Kidney capillary endothelial cell (primary cell): ENCODE data around the gene SP100.

ENCODE experiments used
- DNase-seq: peaks from one replicate; pipeline ENCODE4 v3.0.0-alpha.2; 2018; ENCODE audit warnings: low spot score

SP100 gene

DNA sequence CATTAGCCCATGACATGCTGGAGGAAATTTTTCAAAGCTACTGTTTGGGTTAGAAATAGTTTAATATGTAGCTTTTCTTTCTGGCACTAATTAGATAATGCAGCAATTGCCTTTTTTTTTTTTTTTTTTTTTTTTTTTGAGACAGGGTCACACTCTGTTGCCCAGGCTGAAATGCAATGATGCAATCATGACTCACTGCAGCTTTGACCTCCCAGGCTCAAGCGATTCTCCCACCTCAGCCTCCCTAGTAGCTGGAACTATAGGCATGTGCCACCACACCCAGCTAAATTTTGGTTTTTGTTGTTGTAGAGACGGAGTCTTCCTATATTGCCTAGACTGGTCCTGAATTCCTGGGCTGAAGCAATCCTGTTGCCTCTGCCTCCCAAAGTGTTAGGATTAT, 136.2 kb downstream of the SP100 start:
- no peak for DNase-seq

GRCh38 chr2:230557065-230557464, 141.1 kb downstream of the SP100 start:
- DNase-seq, result no peak

DNA sequence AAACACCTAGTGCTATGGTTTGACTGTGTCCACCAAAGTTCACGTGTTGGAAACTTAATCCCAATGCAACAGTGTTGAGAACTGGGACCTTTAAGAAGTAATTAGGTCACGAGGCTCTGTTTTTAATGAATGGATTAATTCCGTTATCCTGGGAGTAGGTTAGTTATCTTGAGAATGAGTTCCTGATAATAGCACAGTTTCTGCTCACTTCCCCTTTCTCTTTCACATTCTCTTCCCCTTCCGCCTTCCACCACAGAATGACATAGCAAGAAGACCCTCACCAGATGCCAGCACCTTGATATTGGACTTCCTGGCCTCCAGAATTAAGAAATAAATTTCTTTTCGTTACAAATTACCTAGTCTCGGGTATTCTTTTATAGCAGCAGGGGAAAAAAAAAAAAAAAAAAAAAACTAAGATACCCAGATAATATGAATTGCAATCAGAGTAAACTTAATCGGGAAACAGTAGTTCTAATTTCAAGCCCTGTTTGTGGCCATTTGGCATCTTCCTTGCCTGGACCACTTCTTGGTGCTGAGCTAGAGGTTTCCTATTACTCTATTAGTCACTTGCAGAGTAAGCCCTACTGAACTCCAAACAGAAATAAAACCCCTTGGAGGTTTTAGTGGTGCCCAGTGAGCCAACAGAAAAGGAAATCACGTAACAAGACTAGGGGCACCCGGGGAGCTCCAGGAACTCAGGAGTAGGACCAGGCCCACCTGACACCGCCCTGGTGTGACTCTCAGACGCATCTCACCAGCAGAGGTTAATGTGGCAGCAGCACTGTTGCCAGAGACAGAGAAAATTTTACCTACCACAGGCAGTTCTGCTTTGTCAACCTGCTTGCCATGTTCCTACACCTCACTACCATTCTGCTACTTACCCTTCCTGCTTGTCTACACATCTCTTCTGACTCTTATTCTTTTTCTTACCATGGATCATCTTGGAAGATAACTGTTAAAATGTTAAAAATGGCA, 149.1 kb downstream of the SP100 start:
- no peak for DNase-seq

- no peak for DNase-seq
These were observed 153.3 kb downstream of the SP100 start for GRCh38 chr2:230569298-230569697.

- DNase-seq, result no peak
These were observed 155.0 kb downstream of the SP100 start for GRCh38 chr2:230570987-230571386.

DNA sequence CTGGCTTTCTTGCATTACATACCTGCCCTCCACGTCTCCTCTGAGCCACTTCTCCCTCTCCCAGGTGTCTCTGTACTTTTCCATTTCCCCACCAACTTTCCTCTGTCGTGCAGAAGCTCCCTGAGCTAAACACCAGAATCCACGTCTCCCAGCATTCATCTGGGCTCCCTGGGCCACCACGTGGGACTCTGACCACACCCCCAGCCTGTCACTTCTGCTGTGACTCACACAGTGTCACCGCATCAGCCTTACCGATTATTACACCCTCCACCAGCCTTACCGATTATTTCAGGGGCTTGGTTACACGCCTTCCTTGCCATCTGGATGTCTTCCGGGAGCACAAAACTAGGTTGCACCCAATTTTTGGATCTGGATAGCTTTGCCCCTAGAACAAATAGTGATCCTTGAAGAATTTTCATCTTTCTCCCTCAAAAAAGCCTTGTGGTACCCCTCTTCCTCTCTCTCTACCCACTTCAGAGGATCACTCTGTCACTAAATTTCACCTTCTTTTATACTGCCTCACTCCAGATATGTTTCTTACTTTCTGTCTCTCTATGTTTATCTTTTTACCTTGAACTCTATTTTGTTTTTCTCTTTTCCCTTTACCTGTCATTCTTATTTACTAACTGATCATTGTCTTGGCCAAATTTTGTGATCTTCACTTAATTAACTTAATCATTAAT, 159.8 kb downstream of the SP100 start:
- DNase-seq, result no peak

DNA sequence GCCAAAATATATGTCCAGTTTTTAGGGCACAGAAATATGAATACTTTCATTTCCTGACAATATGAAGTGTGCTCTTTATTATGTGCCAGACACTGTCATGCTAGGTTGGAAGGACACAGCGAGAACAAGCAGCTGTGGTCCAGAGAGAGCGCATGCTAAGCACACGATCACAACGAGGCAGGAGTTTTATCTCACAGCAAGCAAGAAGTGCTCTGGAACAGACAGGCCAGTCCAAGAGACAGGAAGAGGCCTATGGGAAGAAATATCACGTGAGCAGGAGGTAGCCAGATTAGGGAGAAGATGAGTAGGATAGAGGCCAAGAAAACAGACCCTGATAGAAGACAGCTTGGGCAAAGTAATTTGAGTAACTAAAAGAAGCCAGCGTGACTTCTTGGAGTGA, 161.1 kb downstream of the SP100 start:
- DNase-seq, result no peak

DNA sequence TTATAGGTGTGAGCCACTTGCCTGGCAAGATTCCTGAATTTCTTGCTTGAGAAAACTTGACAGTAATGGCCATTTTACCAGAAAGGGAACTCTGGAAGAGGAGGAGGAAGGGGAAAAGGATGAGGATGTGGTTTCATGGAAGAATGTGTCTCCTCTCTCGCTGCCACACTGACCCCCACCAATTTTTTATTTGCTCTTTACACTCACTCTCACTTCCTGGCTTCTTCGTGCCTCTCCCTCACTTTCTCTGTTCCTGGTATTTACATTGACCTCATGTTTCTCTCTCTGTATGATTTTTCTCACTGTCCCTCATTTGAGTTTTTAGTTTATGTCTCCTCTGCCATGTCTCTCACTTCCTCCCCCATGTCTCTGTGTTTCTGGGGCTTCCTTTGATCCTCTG, 162.1 kb downstream of the SP100 start:
- DNase-seq, result no peak

DNA sequence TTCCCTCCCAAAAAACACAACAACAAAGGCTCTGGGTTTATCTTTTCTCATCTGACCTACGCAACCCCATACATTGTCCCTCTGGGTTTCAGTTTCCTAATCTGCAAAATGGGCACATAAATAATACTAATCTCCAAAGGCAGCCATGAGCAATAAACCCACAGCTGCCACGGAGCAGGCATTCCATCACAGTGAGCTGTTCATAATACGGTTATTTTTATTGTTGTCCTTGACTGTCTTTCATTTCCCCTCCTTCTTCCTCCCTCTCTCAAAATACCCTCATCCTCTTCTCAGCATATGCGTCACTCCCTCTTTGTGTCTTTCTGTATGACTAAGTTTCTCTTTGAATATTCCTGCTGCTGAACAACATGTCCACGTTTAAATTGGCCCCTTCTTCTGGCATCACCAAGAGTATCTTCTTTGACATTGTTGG, 166.9 kb downstream of the SP100 start:
- DNase-seq, result no peak

GRCh38 chr2:230583581-230583980, 167.6 kb downstream of the SP100 start:
- no peak for DNase-seq

GRCh38 chr2:230586328-230586982, 170.5 kb downstream of the SP100 start:
- DNase-seq, result no peak

DNA sequence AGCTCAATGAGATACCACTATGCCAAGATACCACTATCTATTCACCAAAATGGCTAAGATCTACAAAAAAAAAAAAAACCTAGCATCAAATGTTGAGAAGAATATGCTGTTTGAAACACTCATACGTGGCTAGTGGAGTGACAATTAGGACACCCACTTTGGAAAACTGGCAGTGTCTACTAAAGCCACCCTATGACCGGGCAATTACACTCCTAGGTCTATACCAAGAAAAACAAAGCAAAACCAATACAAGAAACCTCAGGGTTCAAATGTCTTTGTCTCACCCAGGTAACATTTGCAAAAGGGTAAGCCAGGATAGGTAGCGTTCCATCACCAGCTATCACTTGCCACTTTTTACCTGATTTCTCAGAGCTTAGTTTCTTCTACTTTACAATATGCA, 173.0 kb downstream of the SP100 start:
- no peak for DNase-seq

DNA sequence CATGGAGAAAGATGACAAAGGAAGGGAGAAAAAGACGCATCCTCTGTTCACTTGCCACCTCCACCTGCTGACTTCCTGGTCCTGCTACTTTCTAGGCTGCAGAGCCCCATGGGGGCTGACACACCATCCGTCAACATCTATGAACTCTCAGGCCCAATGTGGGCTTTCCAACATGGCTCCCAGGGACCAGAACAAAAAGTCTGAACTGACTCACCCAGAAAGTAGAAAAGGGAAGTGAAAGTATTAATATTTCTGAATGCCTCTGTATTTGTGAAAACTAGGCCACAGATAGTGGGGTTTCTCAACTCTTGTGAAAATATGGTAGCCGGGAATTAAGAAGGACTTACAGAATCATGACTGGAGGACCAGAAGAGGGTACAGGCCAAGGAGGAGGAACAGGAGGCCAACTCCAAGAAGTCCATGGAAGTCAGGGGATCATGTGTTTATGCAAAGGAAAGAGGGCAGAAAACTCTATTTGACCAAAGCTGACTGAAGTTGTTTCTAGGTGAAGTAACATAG, 173.6 kb downstream of the SP100 start:
- no peak for DNase-seq

GRCh38 chr2:230590333-230590732, 174.3 kb downstream of the SP100 start:
- DNase-seq, result no peak

GRCh38 chr2:230591850-230592249, 175.8 kb downstream of the SP100 start:
- no peak for DNase-seq

- DNase-seq, result no peak
These were observed 176.8 kb downstream of the SP100 start for GRCh38 chr2:230592775-230593174.
